ENCODE data around the gene WDR48. TPM values are rescaled to one million over a fixed set of nuclear protein-coding genes. Genes with fewer than 3 reads are reported as not detected.
A peak's percentile ranks its signal among the peaks of the same experiment; 100 is the strongest.

The WDR48 gene
- total RNA-seq, 3 donors from 2014 or later: 32.8 to 48.9 (median 33.8) TPM

GRCh38 chr3:39127908-39128304 lies 76.1 kb downstream of the WDR48 start:
- H3K36me3 ChIP-seq: no peaks in the 10 kb centered on the region
- DNase-seq (ENCODE audit: low spot score in 2 of 2): no peak
- H3K27me3 ChIP-seq: no peaks in the 10 kb centered on the region
- intact Hi-C loops (cut with DNase I; ENCODE audit: low total_unique reads): no loop called here
- no peak overlapping the region for H3K27ac ChIP-seq
- H3K4me1 ChIP-seq: peaks cover 0 to 5% of the 10 kb centered on the region in 2 donors
- TF ChIP-seq, protein P1, sequence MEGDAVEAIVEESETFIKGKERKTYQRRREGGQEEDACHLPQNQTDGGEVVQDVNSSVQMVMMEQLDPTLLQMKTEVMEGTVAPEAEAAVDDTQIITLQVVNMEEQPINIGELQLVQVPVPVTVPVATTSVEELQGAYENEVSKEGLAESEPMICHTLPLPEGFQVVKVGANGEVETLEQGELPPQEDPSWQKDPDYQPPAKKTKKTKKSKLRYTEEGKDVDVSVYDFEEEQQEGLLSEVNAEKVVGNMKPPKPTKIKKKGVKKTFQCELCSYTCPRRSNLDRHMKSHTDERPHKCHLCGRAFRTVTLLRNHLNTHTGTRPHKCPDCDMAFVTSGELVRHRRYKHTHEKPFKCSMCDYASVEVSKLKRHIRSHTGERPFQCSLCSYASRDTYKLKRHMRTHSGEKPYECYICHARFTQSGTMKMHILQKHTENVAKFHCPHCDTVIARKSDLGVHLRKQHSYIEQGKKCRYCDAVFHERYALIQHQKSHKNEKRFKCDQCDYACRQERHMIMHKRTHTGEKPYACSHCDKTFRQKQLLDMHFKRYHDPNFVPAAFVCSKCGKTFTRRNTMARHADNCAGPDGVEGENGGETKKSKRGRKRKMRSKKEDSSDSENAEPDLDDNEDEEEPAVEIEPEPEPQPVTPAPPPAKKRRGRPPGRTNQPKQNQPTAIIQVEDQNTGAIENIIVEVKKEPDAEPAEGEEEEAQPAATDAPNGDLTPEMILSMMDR (IDR thresholded peaks at IDR 0.05): no peak
- no peak for TF ChIP-seq POLR2AphosphoS5 (IDR thresholded peaks at IDR 0.05)
- no peak for TF ChIP-seq POLR2A (IDR thresholded peaks at IDR 0.05)
- no peaks in the 10 kb centered on the region for H3K9me3 ChIP-seq
- no peak overlapping the region for H3K4me3 ChIP-seq

- intact Hi-C loops (cut with DNase I; ENCODE audit: low total_unique reads): no loop called here
Observed at GRCh38 chr3:39128951-39129350, 77.1 kb downstream of the WDR48 start.

DNA sequence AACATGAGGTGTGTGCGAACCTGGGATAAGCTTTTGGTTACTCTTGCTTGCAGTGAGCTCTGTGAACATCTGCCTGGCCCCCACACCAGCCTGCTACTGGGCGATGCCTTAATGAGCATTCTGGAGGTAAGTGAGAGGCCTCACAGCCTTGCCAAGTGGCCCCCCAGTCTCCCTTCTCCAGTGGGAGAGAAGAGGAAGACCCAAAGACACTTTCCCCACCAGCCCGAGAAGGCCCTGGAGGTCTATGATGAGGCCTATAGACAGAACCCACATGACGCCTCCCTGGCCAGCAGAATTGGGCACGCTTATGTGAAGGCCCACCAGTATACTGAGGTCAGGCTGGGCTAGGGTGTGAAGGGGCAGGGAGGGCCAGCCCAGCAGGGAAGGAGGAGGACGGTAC lies 78.2 kb downstream of the WDR48 start:
- Histone ChIP-seq H3K4me1 (peaks cover 0 to 11% of the 10 kb centered on the region in 2 donors), H3K9me3 (no peaks in the 10 kb centered on the region), H3K4me3 (no peak overlapping the region), H3K36me3 (no peaks in the 10 kb centered on the region), H3K27me3 (no peaks in the 10 kb centered on the region), H3K27ac (peak overlapping the region; percentile 74 to 81)
- intact Hi-C loops (cut with DNase I; ENCODE audit: low total_unique reads): no loop called here
- TF ChIP-seq, protein P1 (IDR thresholded peaks at IDR 0.05): no peak
- TF ChIP-seq POLR2A (IDR thresholded peaks at IDR 0.05) (no peak), POLR2AphosphoS5 (IDR thresholded peaks at IDR 0.05) (no peak)
- no peak for DNase-seq (ENCODE audit: low spot score in 2 of 2)

More at GRCh38 chr3:39128951-39129350, 77.1 kb downstream of the WDR48 start:
- H3K9me3 ChIP-seq: no peaks in the 10 kb centered on the region
- TF ChIP-seq POLR2AphosphoS5 (IDR thresholded peaks at IDR 0.05) (no peak), POLR2A (IDR thresholded peaks at IDR 0.05) (no peak)
- TF ChIP-seq, protein P1 (IDR thresholded peaks at IDR 0.05): no peak
- no peak overlapping the region for H3K27ac ChIP-seq
- H3K4me3 ChIP-seq: no peak overlapping the region
- H3K36me3 ChIP-seq: no peaks in the 10 kb centered on the region
- peak in 1 of 2 donors; percentile 30 for DNase-seq (ENCODE audit: low spot score in 2 of 2)
- H3K4me1 ChIP-seq: peaks cover 0 to 10% of the 10 kb centered on the region in 2 donors
- no peaks in the 10 kb centered on the region for H3K27me3 ChIP-seq

DNA sequence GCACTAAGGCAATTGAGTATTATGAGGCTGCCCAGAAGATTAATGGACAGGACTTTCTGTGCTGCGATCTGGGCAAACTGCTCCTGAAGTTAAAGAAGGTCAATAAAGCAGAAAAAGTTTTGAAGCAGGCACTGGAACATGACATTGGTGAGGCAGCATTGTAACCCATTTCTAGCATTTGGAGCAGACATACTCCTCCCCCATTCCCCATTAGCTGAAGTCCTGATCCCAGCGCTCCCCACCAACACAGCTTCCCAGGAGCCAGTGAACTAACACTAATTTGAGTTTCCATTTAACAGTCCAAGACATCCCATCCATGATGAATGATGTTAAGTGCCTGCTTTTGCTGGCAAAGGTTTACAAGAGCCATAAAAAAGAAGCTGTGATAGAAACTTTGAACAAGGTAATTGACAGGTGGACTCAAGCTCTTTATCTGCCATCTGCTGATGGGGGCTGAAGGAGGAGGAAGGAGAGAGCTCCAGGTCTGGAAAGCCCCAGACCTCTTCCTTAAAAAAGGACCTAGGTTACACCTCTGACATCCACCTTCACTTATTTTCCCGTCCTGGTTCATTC lies 79.0 kb downstream of the WDR48 start:
- Histone ChIP-seq H3K4me1 (peaks cover 0 to 11% of the 10 kb centered on the region in 2 donors), H3K27me3 (no peaks in the 10 kb centered on the region), H3K27ac (peak overlapping the region; percentile 74 to 81), H3K4me3 (no peak overlapping the region), H3K36me3 (no peaks in the 10 kb centered on the region), H3K9me3 (no peaks in the 10 kb centered on the region)
- intact Hi-C loops (cut with DNase I; ENCODE audit: low total_unique reads): no loop called here
- TF ChIP-seq POLR2AphosphoS5 (IDR thresholded peaks at IDR 0.05) (no peak), POLR2A (IDR thresholded peaks at IDR 0.05) (no peak)
- TF ChIP-seq, protein P1 (IDR thresholded peaks at IDR 0.05): no peak
- no peak for DNase-seq (ENCODE audit: low spot score in 2 of 2)

- Histone ChIP-seq H3K9me3 (no peaks in the 10 kb centered on the region), H3K36me3 (no peaks in the 10 kb centered on the region), H3K4me1 (peaks cover 0 to 6% of the 10 kb centered on the region in 2 donors), H3K27me3 (no peaks in the 10 kb centered on the region), H3K27ac (peak overlapping the region; percentile 81), H3K4me3 (no peak overlapping the region)
- intact Hi-C loops (cut with DNase I; ENCODE audit: low total_unique reads): no loop called here
- TF ChIP-seq POLR2AphosphoS5 (IDR thresholded peaks at IDR 0.05) (peak in 2 of 3 donors; percentile 14 to 43), POLR2A (IDR thresholded peaks at IDR 0.05) (no peak)
- TF ChIP-seq, protein P1 (IDR thresholded peaks at IDR 0.05): no peak
- peak in 1 of 2 donors; percentile 79 for DNase-seq (ENCODE audit: low spot score in 2 of 2)
Observed at GRCh38 chr3:39132096-39133092, 80.6 kb downstream of the WDR48 start.
